CD4-positive, alpha-beta T cell (primary cell): ENCODE data around the gene NRM. TPM values are rescaled to one million over a fixed set of nuclear protein-coding genes. Genes with fewer than 3 reads are reported as not detected.

Experiments used
- ATAC-seq: fragments of 200-7000 bp; cut with Tn5 transposase; one replicate; pipeline ENCODE4 v1.10.0; 2022; ENCODE audit warnings: mild to moderate bottlenecking; ENCODE audit not compliant: poor library complexity
- CTCF ChIA-PET: fragments of 350-600 bp; sonication (Branson Sonifier 250); formaldehyde crosslinking; loops from one replicate; lab custom pipeline; 2021; ENCODE audit warnings: antibody characterized with exemption, inconsistent platforms; lab: Charles Lee
- POLR2A ChIA-PET: fragments of 350-600 bp; sonication (Branson Sonifier 250); formaldehyde crosslinking; loops from one replicate; lab custom pipeline; 2021; ENCODE audit warnings: antibody characterized with exemption, inconsistent platforms; lab: Charles Lee
- DNase-seq, 14 experiments: peaks; one replicate each; pipeline ENCODE4 v3.0.0-alpha.2; 2013 to 2020; ENCODE audit warnings: mixed read lengths in 2 of 14
- H3K27ac ChIP-seq, 2 donors: one replicate each; pipeline versions ENCODE4 v1.5.1 to v1.7.0; 2013; ENCODE audit warnings: low read length in 2 of 2, low read depth in 1 of 2, mild to moderate bottlenecking in 1 of 2
- H3K27me3 ChIP-seq, 2 experiments: 1 replicate in 1 of 2; 2 replicates in 1 of 2; pipeline versions ENCODE4 v1.6.1 to v1.7.0; 2013; ENCODE audit warnings: low read length in 2 of 2, control low read depth in 1 of 2, mild to moderate bottlenecking in 1 of 2, moderate library complexity in 1 of 2; ENCODE audit not compliant: insufficient read depth in 2 of 2, control insufficient read depth in 1 of 2
- H3K36me3 ChIP-seq: one replicate; pipeline ENCODE4 v1.6.1; 2013; ENCODE audit warnings: low read length, control low read depth; ENCODE audit not compliant: insufficient read depth
- H3K4me1 ChIP-seq: one replicate; pipeline ENCODE4 v1.6.1; 2013; ENCODE audit warnings: low read length, control low read depth; ENCODE audit not compliant: insufficient read depth
- H3K4me3 ChIP-seq: one replicate; pipeline ENCODE4 v1.5.1; 2013; ENCODE audit warnings: mild to moderate bottlenecking, low read length, moderate library complexity
- H3K9me3 ChIP-seq, 2 experiments: 1 replicate in 1 of 2; 2 replicates in 1 of 2; pipeline versions ENCODE4 v1.6.1 to v1.7.0; 2013; ENCODE audit warnings: low read length in 2 of 2, mild to moderate bottlenecking in 2 of 2, control low read depth in 1 of 2, moderate library complexity in 1 of 2; ENCODE audit not compliant: control insufficient read depth in 1 of 2, insufficient read depth in 1 of 2
- H3K27ac Mint-ChIP-seq: one replicate; pipeline ENCODE4 v1.8.0; 2020; ENCODE audit warnings: mixed read lengths
- H3K27me3 Mint-ChIP-seq: one replicate; pipeline ENCODE4 v1.8.0; 2021; ENCODE audit warnings: mixed read lengths
- H3K36me3 Mint-ChIP-seq: one replicate; pipeline ENCODE4 v1.8.0; 2021; ENCODE audit warnings: low read depth, mixed read lengths
- H3K4me1 Mint-ChIP-seq: one replicate; pipeline ENCODE4 v1.8.0; 2021; ENCODE audit warnings: low read depth, mixed read lengths
- H3K4me3 Mint-ChIP-seq: one replicate; pipeline ENCODE4 v1.8.0; 2020; ENCODE audit warnings: mild to moderate bottlenecking, mixed read lengths
- H3K9me3 Mint-ChIP-seq: one replicate; pipeline ENCODE4 v1.8.0; 2020; ENCODE audit warnings: mixed read lengths
- intact Hi-C, 2 experiments: fragments of 100-400 bp; cut with DNase I in 1 of 2; cut with micrococcal nuclease in 1 of 2; formaldehyde crosslinking; loops; one replicate each; pipeline versions ENCODE4 v1.15.1 to v1.9.0; 2023 to 2025; cut with DNase I, micrococcal nuclease
- total RNA-seq, 174 experiments: library from RNA in 2 of 174; stranded (reverse) in 2 of 174; gene quantifications; one replicate each; pipeline ENCODE4 v1.2.3 and lab custom pipeline; 2021 to 2026
- TF ChIP-seq, protein P1 (sequence below): fragments of 200-600 bp; IDR thresholded peaks from one replicate; pipeline ENCODE4 v1.8.0; 2022; ENCODE audit warnings: antibody characterized with exemption, mild to moderate bottlenecking

The NRM gene
- total RNA-seq, 2 experiments from 2014 or later = 3.8 to 4.4 TPM

DNA sequence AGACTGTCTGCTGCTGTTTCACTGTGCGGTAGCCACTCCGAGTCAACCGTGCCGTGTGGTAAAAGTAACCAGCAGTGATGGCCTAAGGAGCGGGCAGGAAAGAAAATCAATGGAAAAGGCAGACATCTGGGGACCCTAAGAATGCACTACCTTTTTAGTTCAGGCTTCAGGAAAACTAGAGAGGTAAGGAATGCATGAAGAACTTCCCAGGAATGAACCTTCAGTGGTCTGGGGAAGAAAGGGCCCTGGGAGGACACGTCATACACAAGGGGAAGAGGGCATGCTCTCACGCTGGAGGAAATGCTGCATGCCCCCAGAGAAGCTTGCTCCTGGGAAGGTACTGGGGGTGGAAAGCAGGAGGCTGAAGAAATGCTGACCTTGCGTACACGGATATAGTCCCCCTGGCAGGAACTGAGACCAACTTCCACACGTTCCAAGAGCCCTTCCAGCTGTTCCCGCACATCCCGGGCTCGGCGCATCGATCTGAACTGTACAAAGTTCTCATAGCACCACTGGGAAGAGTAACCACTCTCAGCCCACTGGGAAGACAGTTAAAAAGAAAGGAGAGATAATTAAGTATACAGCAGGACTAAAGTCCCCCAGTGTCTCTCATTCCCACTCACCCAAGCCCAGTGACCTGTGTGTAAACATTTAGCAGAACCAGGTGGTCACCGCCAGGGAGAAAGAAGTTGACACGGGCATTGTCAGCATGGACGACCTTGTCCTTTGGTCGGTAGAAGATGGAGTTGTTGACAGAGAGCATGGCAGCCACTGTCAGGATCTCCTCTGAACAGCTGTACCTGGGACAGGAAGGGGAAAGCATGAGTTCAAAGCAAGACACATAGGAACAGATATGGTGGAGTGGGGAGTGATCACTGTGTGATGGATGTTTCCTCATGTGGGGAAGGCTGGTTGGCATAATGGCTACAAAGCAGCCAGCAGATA, 35.7 kb downstream of the NRM start:
- TF ChIP-seq, protein P1, sequence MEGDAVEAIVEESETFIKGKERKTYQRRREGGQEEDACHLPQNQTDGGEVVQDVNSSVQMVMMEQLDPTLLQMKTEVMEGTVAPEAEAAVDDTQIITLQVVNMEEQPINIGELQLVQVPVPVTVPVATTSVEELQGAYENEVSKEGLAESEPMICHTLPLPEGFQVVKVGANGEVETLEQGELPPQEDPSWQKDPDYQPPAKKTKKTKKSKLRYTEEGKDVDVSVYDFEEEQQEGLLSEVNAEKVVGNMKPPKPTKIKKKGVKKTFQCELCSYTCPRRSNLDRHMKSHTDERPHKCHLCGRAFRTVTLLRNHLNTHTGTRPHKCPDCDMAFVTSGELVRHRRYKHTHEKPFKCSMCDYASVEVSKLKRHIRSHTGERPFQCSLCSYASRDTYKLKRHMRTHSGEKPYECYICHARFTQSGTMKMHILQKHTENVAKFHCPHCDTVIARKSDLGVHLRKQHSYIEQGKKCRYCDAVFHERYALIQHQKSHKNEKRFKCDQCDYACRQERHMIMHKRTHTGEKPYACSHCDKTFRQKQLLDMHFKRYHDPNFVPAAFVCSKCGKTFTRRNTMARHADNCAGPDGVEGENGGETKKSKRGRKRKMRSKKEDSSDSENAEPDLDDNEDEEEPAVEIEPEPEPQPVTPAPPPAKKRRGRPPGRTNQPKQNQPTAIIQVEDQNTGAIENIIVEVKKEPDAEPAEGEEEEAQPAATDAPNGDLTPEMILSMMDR = no peak
- Histone ChIP-seq H3K4me1 (no peaks in the 10 kb centered on the region), H3K27me3 (no peaks in the 10 kb centered on the region), H3K27ac (no peak overlapping the region), H3K36me3 (peaks cover 84% of the 10 kb centered on the region), H3K4me3 (no peak overlapping the region), H3K9me3 (no peaks in the 10 kb centered on the region)
- DNase-seq = no peak
- no peak overlapping the region for H3K27ac Mint-ChIP-seq
- POLR2A ChIA-PET = interaction anchor here (0.5 kb wide), 1 partner anchor 56 kb away, joined by 3 read pairs; no protein-coding TSS in a partner anchor
- CTCF ChIA-PET = no interaction called here
- peaks cover 91% of the 10 kb centered on the region for H3K36me3 Mint-ChIP-seq
- H3K4me3 Mint-ChIP-seq = no peak overlapping the region
- no peaks in the 10 kb centered on the region for H3K27me3 Mint-ChIP-seq
- no peaks in the 10 kb centered on the region for H3K9me3 Mint-ChIP-seq
- H3K4me1 Mint-ChIP-seq = no peaks in the 10 kb centered on the region
- intact Hi-C loops = no loop called here
- ATAC-seq = no peak

DNA sequence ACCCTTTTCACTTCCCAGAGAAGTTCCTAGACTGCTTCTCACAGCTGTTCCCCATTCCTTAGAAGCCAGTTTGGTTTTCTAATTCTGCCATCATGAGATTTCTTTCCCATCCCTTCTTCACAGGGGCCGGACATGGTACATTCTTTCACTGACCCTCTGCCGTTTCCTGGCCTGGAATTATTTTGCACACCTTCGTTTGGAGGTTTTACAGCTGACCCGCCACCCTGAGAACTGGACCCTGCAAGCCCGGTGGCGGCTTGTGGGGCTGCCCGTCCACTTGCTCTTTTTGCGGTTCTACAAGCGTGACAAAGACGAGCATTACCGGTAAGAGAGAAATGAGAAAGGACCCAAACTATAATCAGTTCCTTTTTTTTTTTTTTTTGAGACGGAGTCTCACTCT, 39.6 kb downstream of the NRM start:
- Mint-ChIP-seq H3K9me3 (no peaks in the 10 kb centered on the region), H3K27ac (peak overlapping the region; percentile 44), H3K27me3 (no peaks in the 10 kb centered on the region), H3K36me3 (peaks cover 70% of the 10 kb centered on the region), H3K4me1 (peaks cover 15% of the 10 kb centered on the region), H3K4me3 (peak overlapping the region; percentile 67)
- TF ChIP-seq, protein P1 = no peak
- intact Hi-C loops = no loop called here
- ChIA-PET CTCF (interaction anchor here (0.7 to 2.3 kb wide), 4 partner anchors 25 to 84 kb away, joined by 3 to 9 read pairs (median 4); no protein-coding TSS in a partner anchor), POLR2A (interaction anchor here (0.9 to 1.6 kb wide), 2 partner anchors 34 to 36 kb away, joined by 3 to 7 read pairs; partner anchors contain the start of genes MRPS18B and PPP1R10)
- no peak overlapping the region for H3K27ac ChIP-seq
- no peaks in the 10 kb centered on the region for H3K9me3 ChIP-seq
- H3K36me3 ChIP-seq = peaks cover 53% of the 10 kb centered on the region
- DNase-seq = no peak
- no peaks in the 10 kb centered on the region for H3K27me3 ChIP-seq
- no peak overlapping the region for H3K4me3 ChIP-seq
- H3K4me1 ChIP-seq = peaks cover 21% of the 10 kb centered on the region
- ATAC-seq = no peak

- TF ChIP-seq, protein P1 = no peak
- Mint-ChIP-seq H3K4me3 (peak overlapping the region; percentile 93), H3K36me3 (peaks cover 57% of the 10 kb centered on the region), H3K4me1 (peaks cover 23% of the 10 kb centered on the region), H3K27me3 (no peaks in the 10 kb centered on the region), H3K9me3 (no peaks in the 10 kb centered on the region), H3K27ac (peak overlapping the region; percentile 89)
- intact Hi-C loops = loop anchor here in 1 of 2 experiments (1.0 to 2.0 kb wide), 2 partner anchors 20 to 25 kb away; partner anchors contain the start of gene DHX16
- peak overlapping the region; percentile 86 to 91 for H3K27ac ChIP-seq
- H3K4me3 ChIP-seq = peak overlapping the region; percentile 85
- H3K36me3 ChIP-seq = peaks cover 30% of the 10 kb centered on the region
- ChIA-PET POLR2A (interaction anchor here (0.6 to 1.7 kb wide), 8 partner anchors 25 to 106 kb away, joined by 3 to 10 read pairs (median 4); partner anchors contain the start of genes MRPS18B and PPP1R10), CTCF (interaction anchor here (0.6 to 1.5 kb wide), 5 partner anchors 21 to 83 kb away, joined by 3 to 8 read pairs (median 3); partner anchors contain the start of gene DHX16)
- ATAC-seq = peak; percentile 65
- H3K9me3 ChIP-seq = no peaks in the 10 kb centered on the region
- DNase-seq = peak; percentile 33 to 86 (median 70)
- H3K27me3 ChIP-seq = no peaks in the 10 kb centered on the region
- H3K4me1 ChIP-seq = peaks cover 23% of the 10 kb centered on the region
These were observed 43.3 kb downstream of the NRM start for GRCh38 chr6:30647242-30648116.
